NCI-H2227 treated with DMSO at 0.1 percent for 48 hours (cell line): ENCODE measurements around the gene POLN.

Source experiments
- DNase-seq: peaks from one replicate; lab custom pipeline; 2025; lab: John Stamatoyannopoulos, UW

POLN gene

DNA sequence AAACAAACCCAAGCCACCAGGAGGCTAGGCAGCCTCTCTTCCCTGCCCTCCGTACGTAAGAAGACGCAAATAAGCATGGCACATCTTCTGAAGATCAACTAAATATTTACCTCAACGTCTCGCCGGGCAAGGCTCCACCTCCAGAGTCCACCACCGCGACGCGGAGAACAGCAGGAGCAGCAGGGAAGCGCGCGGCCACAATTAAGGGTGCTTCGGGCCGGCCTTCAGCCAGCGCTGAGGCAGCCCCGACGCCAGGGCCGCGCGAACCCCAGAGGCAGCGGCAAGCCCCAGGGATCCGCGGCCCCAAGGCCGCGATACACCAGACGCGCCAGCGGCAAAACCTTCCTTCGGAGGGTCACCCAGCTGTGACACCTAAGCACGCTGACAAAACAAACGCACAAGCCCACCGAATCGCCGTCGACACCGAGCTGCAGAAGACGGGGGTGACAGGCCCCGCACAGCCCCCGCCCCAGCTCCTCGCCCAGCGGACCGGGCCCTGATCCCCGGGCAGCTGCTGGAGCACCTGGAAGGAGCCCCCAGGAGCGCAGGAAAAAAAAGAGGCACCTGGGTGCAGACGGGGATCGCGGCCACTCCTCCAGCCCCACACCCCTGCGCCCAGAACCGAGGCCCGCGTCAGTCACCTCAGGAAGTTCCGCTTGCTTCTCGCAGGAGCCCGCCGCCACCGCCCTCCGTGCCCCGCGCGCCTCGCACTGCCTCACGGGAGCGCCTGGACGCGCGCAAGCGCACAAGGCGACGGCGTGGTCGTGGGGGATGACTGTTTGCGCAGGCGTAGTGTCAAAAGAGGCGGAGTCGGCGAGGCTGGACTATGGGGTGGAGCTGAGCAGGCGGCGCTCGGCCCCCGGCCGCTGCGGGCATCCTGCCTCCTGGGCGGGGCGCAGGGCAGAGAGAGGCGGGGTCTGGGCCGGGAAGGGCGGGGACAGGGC, at the start of gene POLN, which contains the start of gene HAUS3:
TSS of gene POLN (minus strand) at position 712 of the 944 bp plus-strand sequence. CDS start 12,890 bp downstream, outside the sequence.
TSS of gene HAUS3 (minus strand) at position 712 of the 944 bp plus-strand sequence. CDS start 1,175 bp downstream, outside the sequence.
- peak; percentile 90 for DNase-seq

DNA sequence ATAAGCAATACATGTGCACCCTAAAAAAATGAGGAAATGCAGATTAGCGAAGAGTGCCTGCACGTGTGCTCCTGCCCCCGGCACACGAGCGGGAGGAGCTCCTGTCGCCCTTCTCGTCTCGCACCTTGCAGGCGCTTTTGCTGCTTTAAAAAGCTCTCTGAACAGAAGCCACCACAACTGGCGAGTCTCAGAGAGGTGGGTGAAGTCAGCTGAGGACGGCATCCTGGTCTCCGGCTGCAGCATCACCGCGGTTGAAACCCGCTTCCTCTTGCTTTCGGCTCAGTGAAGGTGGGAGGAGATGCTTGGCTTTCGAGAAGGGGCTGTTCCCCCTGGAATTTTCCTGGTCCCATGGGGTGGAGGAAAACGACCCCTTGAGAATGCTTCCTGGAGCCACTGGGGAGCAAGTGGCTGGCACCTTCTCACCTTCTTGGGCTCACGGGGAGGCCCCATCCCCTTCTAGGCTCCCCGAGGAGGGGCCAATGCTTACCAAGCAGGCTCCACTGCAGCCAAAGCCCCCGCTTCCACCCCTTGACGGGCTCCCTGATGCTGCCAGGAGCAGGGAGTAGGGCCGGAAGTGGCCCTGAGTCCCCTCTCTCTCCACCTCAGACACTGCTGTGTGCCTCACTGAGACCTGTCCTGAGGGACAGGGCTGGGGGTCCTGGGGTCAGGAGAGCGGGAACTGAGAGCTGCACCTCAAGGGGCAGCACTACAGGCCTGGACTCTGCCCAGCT, 49.2 kb upstream of the POLN start:
- DNase-seq, result no peak

GRCh38 chr4:2290488-2290887, 48.6 kb upstream of the POLN start:
- no peak for DNase-seq

DNA sequence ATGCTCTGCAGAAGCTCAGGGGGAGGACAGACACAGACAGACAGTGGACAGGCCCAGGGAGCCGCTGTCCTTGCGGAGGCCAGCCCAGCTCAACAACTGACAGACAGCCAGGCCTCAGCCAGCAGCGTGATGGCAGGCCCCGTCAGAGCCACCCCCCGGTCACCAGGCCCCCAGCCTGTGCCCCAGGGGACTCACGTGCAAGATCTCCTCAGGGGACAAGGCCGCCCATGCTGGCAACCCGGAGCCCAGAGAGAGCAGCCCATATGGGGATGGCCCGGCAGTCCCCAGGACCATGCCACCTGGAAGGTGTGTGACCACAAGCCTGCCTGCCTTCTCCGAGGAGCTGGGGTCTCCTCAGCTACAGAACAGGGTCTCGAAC, 48.0 kb upstream of the POLN start:
- DNase-seq, result no peak

DNA sequence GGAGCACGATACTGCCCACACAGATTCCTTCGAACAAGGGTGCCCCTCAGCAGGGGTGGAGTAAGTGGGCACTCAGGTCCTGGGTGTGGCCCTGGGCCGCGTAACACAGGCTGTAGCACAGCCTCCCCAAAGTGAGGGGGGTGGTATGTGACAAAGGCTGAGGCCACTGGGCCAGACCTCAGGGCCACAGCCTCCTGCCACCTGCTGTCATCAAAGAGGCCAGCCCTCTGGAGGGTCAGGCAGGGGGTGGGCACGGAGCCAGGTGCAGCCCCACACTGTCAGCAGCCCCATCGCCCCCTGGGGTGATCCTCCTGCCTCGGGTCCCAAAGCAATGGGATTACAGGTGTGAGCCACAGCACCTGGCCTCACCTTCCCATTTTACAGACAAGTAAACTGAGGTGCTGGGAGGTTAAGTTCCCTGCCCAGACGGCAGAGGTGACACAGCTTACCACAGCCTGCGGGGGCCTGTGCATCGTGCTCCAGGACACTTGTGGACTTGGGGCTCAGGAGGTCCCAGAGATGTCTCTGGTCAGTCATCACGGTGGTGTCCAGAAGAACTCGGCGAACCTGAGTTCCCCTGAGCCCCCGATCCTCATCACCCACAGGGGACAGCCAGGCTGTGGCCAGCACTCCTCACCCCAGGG, 47.5 kb upstream of the POLN start:
- DNase-seq, result no peak

DNA sequence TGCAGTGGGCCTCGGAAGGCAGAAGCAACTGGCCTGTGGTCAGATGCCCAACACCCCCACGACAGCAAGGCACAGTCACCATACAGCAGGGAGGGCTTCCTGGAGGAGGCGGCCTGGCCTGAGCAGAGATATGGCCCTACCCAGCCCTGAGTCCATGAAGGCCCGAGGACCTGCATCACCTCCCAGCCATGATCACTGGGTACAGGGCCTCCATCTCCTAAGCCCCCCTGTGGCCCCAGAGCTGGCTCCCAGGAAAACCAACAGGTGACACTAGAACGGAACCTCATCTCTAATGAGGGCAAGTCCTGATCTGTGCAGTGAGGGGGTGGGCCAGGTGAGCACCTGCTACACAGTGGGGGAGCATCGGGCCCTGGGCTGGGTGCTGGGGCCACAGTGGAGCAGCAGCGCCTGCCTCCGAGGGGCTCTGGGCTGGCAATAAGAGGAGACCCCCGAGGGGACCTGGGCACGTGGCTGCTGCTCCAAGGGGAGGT, 46.2 kb upstream of the POLN start:
- no peak for DNase-seq

GRCh38 chr4:2287594-2287915, 45.6 kb upstream of the POLN start:
- DNase-seq, result no peak

DNA sequence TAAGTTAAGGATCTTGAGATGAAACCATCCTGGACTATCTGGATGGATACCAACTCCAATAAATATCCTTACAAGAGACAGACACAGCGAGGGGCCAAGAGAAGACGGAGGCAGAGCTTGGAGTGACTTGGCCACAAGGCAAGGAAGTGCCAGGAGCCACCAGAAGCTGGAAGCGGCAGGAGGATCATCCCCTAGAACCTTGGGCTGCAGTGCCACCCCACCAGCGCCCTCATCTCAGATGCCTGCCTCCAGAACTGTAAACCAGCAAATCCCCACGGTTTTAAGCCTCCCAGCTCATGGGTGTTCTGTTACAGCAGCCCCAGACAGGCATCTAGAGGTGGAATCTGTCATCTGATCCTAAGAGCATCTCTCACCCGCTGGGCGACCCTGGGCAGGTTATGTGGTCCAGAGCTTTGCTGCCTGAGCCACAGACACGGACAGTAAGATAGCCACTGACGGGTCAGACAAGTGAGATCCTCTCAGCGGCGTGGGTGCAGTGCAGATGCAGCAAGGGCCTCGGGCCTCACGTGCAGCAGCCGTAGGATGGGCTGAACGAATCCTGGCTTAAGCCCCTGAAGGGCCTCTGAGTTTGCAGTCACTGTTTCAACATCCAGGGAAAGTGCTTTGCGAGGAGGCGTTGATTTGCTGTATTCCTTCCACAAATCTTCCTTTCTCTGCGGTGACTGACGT, 45.1 kb upstream of the POLN start:
- DNase-seq, result no peak

DNA sequence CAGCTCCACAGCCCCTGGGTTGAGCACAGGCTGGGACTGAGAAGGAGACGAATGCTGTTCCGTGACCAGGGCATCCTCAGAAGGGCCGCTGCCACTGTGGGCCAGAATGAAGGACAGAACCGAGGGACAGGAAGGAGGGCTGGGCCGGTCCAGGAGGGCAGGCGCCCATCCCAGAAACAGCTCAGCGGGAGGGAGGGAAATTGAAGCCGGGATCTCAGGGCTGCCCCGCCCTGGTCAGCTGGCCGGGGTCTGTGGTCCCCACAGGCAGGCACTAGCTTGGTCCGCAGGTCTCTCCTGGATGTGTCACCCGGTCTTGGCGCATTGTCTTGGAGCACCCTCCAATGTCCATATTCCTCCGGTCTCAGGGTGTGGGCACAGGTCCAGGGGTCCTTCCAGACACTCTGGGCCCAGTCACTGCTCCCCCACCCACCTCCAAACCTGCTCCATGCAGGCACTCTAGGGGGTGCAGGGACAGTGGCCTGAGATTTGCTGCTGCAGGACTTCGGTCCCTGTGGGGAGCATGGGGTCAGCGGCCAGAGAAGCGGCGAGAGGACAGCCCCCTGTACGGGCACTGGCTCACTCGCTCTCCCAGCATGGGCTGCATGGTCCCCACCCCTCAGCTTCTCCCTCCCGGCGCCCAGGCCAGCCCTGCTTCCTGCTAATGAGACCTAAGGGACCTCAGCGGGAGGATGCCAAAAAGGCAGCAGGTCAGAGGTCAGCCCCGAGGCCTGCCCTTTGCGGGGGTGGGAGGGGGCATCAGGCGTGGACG, 43.9 kb upstream of the POLN start:
- no peak for DNase-seq

GRCh38 chr4:2284934-2285612, 43.2 kb upstream of the POLN start:
- DNase-seq, result no peak

DNA sequence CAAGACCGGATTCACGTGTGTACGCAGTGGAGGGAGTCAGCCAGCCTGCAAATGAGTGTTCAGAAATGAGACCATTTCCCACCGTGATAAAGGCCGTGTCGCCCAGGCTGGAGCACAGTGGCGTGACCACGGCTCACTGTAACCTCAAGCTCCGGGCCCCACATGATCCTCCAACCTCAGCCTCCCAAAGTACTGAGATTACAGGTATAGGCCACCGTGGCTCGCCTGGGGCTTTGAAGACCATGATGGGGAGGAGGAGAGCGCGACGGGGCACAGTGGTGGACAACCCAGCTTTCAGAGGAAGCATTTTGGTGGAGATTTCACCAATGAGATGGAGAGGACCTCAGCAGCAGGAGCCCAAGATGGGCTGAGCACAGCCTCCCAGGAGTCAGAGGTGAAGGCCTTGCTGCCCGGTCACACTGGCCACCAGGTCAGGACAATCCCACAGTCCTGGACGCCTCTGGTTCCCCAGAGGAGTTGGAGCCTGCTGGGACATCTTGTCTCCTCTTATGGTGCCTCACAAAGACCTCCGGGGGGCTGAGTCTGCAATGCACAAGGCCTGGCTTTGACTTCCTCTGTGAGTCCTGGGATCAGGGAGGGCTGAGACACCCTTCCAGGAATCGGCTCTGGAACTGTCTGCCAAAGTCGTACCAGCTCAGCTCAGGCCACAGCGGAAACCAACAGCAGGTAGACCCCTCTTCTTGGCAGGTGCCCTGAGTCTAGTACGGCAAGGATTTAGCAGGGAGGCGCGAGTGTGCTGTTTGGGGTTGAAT, 42.4 kb upstream of the POLN start:
- no peak for DNase-seq

- no peak for DNase-seq
Measured at GRCh38 chr4:2283199-2283711, 41.3 kb upstream of the POLN start.

- DNase-seq, result no peak
Measured at GRCh38 chr4:2281575-2282343, 39.8 kb upstream of the POLN start.

DNA sequence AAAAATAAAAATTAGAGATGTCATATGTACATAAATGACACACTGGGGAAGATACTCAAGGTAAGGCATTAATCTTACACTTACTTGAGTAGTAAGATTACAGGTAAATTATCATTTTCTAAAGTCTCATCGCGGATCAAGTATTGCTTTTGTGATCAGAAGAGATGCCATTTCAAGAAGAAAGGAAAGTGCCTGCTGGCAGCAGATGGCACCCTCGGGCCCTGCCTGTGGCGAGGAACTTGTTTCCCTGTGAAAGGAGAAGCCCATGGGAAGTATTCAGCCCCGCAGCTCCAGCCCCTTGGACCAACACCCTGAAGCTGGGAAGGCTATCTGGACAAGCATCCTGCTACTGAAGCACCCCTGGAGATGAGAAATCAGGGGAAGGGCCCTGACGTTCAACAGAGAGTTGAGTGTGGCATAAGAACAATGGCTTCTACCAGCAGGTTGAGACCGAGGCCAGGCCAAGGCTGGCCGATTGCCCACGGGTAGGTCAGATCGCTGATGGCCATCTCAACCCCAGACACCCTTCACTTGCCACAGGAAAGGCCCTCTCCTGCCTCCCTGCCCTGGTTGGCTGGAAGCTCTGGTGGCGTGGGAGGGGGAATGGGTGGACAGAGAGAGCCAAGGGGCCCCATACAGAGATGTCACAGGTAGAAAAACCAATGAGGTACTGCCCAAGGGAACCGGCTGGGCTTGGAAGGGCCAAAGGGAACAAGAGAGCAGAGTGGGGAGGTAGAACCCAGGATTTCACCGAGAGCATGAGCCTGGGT, 38.8 kb upstream of the POLN start:
- no peak for DNase-seq

GRCh38 chr4:2277956-2278355, 36.0 kb upstream of the POLN start:
- DNase-seq, result no peak

DNA sequence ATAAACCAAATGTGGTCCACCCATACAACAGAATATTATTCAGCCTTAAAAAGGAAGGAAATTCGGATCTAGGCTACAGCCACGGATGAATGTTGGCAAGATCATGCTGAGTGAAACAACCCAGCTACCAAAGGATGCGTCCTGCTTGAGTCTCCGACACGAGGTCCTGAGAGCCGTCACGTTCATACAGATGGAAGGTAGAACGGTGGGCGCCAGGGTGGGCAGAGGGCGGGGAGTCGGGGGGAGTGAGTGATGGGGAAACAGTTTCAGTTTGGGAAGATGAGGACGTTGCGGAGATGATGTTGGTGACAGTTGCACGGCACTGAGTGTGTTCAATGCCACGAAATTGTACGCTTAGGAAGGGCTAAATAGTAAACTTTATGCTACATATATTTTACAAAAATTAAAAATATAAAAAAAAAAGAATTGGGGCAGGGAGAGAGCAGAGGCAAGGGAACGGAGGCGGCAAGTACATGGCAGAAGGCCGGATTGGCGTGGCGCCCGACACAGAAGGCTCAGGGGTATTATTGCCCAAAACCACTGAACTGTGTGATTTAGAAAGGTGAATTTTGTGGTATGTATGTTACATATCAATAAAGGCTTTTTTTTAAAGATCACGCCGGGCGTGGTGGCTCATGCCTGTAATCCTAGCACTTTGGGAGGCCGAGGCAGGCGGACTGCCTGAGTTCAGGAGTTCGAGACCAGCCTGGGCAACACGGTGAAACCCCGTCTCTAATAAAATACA, 34.8 kb upstream of the POLN start:
- DNase-seq, result no peak

- no peak for DNase-seq
Measured at GRCh38 chr4:2275546-2276251, 33.8 kb upstream of the POLN start.
